GM06990 (cell line): Measurements from ENCODE around the gene CIB2.
A peak's percentile ranks its signal among the peaks of the same experiment; 100 is the strongest.

Experiments
- DNase-seq: peaks from one replicate; pipeline ENCODE4 v3.0.0-alpha.2; 2011; ENCODE audit not compliant: insufficient read length; ENCODE audit errors: extremely low read depth
- H3K27me3 ChIP-seq: replicated peaks from 2 replicates; pipeline ENCODE4 v1.6.0; 2011; ENCODE audit warnings: low read length; ENCODE audit not compliant: control insufficient read depth, insufficient read depth
- H3K36me3 ChIP-seq: 2 replicates; pipeline ENCODE4 v1.5.1; 2011; ENCODE audit warnings: low read length; ENCODE audit not compliant: control insufficient read depth, insufficient read depth
- H3K4me3 ChIP-seq: replicated peaks from 2 replicates; pipeline ENCODE4 v1.5.1; 2011; ENCODE audit warnings: low read depth, mild to moderate bottlenecking, control low read depth, low read length
- CTCF ChIP-seq: IDR thresholded peaks from 2 replicates; pipeline ENCODE4 v1.5.1; 2011; ENCODE audit warnings: low read length, control low read depth, mild to moderate bottlenecking, inconsistent platforms; ENCODE audit not compliant: insufficient read depth, poor library complexity, severe bottlenecking

The CIB2 gene

GRCh38 chr15:78083186-78083585, 48.1 kb downstream of the CIB2 start:
- DNase-seq, result no peak
- Histone ChIP-seq H3K4me3 (no peak overlapping the region), H3K27me3 (no peaks in the 10 kb centered on the region), H3K36me3 (no peaks in the 10 kb centered on the region)
- TF ChIP-seq CTCF, result no peak

GRCh38 chr15:78082743-78083110, 48.5 kb downstream of the CIB2 start:
- Histone ChIP-seq H3K36me3 (no peaks in the 10 kb centered on the region), H3K27me3 (no peaks in the 10 kb centered on the region), H3K4me3 (no peak overlapping the region)
- DNase-seq, result no peak
- TF ChIP-seq CTCF, result no peak

- no peaks in the 10 kb centered on the region for H3K36me3 ChIP-seq
- no peak for TF ChIP-seq CTCF
- no peak for DNase-seq
- H3K27me3 ChIP-seq, result no peaks in the 10 kb centered on the region
- H3K4me3 ChIP-seq, result no peak overlapping the region
Observed at GRCh38 chr15:78082106-78082742, 49.0 kb downstream of the CIB2 start.

GRCh38 chr15:78080088-78080460, 51.2 kb downstream of the CIB2 start:
- Histone ChIP-seq H3K36me3 (no peaks in the 10 kb centered on the region), H3K27me3 (no peaks in the 10 kb centered on the region), H3K4me3 (no peak overlapping the region)
- no peak for DNase-seq
- TF ChIP-seq CTCF, result no peak

GRCh38 chr15:78079298-78080087, 51.8 kb downstream of the CIB2 start:
- H3K27me3 ChIP-seq, result no peaks in the 10 kb centered on the region
- H3K4me3 ChIP-seq, result no peak overlapping the region
- H3K36me3 ChIP-seq, result no peaks in the 10 kb centered on the region
- no peak for DNase-seq
- TF ChIP-seq CTCF, result no peak

- peak overlapping the region; percentile 93 for H3K4me3 ChIP-seq
- no peak for DNase-seq
- no peaks in the 10 kb centered on the region for H3K36me3 ChIP-seq
- H3K27me3 ChIP-seq, result no peaks in the 10 kb centered on the region
- no peak for TF ChIP-seq CTCF
Observed at GRCh38 chr15:78077871-78078210, 53.4 kb downstream of the CIB2 start.
